Activated gamma-delta T cell treated with anti-CD3 and anti-CD28 coated beads, Interleukin-2, amount 50 U/mL, for 16 hours (primary cell): Measurements from ENCODE around the gene RDX.
"Not testable (repeated sequence)": the region's sequence is repeated elsewhere in the genome, so short reads cannot be mapped to it uniquely, and the experiment has no call there.

Experiments used
- DNase-seq: peaks from one replicate; pipeline ENCODE4 v3.0.0-alpha.2; 2020; ENCODE audit warnings: low read depth

RDX gene

GRCh38 chr11:110305169-110306018 lies 9.0 kb upstream of the RDX start:
- no peak for DNase-seq

GRCh38 chr11:110303414-110303826 lies 7.0 kb upstream of the RDX start:
- DNase-seq = no peak

GRCh38 chr11:110301577-110301976 lies 5.2 kb upstream of the RDX start:
- no peak for DNase-seq

GRCh38 chr11:110301032-110301431 lies 4.6 kb upstream of the RDX start:
- no peak for DNase-seq

DNA sequence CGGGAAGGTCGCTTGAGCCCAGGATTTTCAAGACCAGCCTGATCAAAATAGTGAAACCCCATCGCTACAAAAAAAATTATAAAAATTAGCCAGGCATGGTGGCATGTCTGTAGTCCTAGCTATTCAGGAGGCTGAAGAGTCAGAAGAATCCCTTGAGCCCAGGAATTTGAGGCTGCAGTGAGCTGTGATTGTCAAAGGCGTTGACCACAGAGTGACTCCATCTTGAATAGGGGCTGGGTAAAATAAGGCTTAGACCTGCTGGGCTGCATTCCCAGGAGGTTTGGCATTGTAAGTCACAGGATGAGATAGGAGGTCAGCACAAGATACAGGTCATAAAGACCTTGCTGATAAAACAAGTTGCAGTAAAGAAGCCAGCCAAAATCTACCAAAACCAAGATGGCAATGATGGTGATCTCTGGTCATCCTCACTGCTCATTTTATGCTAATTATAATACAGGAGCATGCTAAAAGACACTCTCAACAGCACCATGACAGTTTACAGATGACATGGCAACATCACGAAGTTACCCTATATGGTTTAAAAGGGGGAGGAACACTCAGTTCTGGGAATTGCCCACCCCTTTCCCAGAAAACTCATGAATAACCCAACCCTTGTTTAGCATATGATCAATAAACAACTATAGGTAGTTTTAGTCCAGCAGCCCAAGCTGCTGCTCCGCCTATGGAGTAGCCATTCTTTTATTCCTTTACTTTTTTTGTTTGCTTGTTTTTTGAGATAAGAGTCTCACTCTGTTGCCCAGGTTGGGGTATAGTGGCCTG lies 2.8 kb upstream of the RDX start:
- DNase-seq = no peak

DNA sequence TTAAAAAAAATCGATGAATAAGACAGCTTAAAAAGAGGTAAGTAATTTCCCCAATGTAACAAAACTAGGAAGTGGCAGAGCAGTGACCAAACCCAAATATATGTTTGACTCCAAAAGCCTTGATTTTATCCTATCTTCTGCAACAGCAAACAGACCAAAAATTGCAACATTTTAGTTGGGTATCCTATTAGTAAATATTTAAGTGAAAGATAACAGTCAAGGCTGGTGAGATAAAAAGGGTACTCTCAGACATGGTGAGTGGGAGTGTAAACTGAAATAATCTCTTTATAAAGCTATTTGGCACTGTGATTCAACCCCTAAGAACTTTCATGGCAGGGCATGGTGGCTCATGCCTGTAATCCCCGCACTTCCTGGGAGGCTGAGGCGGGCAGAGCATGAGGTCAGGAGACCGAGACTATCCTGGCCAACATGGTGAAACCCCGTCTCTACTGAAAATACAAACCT lies 1.9 kb upstream of the RDX start:
- no peak for DNase-seq

- DNase-seq = no peak
Measured at GRCh38 chr11:110297726-110298300, 1.4 kb upstream of the RDX start.

DNA sequence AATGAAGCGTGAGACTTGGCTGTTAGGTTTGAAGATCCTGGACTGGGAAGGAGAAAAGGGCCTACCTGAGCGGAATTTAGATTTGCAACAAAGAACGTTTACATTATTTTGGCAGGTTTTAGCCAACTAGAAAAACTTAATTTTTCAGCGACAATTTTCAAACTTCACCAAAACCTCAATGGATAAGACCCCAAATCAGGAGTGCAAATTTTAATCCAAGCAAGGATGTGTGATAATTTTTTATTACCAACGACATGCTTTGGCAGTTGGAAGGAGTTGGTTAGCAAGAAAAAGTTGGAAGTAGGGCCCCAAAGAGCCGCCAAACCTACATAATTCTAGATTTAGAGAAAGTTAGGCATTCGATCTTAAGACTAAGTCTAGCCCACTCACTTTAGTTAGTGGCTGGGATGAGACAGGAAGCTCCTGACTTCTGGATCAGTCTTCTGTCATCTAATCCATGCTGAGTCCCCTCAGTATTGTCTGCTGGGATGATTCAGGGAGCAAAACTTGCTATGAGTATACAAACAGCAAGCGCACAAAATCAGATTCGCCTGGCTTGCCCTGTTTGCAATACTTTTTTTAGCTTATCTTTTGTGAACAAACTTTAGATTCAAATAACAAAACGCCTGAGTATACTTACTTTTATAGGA lies 787 bp upstream of the RDX start:
- no peak for DNase-seq

DNA sequence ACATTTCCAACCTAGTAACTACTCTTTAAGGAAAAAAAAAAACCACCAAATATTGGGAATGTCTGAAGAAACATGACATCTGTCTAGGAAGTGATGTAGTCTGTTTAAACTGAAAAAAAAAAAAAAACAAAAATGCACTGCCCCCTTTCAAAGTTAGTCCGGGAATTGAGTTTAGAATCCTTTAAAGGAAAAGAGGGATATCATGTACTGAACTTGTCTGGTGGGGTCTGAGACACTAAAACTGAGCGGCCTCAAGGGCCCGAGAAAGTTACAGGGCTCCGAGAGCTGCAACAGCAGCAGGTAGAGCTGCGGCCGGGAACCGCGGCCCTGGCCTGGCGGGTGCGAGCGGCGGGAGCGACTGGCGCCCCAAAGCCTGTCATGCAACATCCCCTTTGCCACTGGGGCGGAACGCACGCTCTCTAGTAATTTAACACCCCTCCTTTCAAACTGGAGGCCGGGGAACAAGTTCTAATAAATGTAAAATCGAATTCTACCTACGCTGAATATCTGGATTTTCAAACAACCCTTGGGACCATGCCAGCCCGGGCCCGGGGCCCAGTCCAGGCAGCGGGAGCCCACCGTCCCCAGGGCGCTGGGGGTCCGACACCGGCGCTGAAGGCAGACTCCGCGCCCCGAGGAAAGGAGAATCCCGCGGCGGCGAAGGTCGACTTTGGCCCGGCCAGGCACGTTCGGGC lies 736 bp downstream of the RDX start:
- peak; percentile 20 for DNase-seq

- DNase-seq = no peak
Measured at GRCh38 chr11:110295086-110295485, 1.3 kb downstream of the RDX start.

- no peak for DNase-seq
Measured at GRCh38 chr11:110294509-110294908, 1.9 kb downstream of the RDX start.

DNA sequence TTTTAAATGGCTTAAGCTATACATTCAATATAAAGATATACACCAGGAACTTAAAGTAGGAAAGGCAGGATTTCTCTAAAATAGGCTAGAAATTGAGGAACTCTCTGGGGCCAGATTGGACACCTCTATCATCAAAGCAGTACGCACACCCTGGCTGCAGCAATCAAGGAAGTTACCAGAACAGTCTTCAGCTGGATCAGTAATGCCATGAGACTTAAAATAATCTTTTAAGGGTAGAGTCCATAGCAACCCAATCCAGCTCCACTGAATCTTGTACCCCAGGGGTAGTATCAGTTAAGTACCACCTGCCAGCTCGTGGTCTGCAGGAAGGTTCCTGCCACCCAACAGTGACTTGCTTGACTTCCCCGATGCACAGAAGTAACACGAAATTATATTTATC lies 3.0 kb downstream of the RDX start:
- no peak for DNase-seq

- not testable (repeated sequence) for DNase-seq
Measured at GRCh38 chr11:110292146-110292545, 4.3 kb downstream of the RDX start.

- no peak for DNase-seq
Measured at GRCh38 chr11:110290591-110291334, 5.7 kb downstream of the RDX start.

DNA sequence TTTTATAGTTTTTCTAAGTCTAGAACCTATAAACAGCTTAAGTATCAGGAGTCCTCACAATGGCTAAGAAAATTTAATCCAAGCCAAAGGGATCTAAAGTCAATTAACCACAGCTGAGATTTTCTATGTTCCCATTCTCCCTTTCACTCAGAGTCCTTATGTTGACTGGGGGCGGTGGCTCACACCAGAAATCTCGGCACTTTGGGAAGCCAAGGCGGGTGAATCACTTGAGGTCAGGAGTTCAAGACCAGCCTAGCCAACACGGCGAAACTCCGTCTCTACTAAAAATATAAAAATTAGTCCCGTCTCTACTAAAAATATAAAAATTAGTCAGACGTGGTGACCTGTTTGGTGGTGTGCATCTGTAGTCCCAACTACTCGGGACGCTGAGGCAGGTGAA lies 6.9 kb downstream of the RDX start:
- no peak for DNase-seq

- no peak for DNase-seq
Measured at GRCh38 chr11:110287537-110287936, 8.9 kb downstream of the RDX start.

GRCh38 chr11:110286298-110287040 lies 9.9 kb downstream of the RDX start:
- no peak for DNase-seq

GRCh38 chr11:110283862-110284261 lies 12.6 kb downstream of the RDX start:
- no peak for DNase-seq

- DNase-seq = not testable (repeated sequence)
Measured at GRCh38 chr11:110280595-110280994, 15.8 kb downstream of the RDX start.

- DNase-seq = no peak
Measured at GRCh38 chr11:110279881-110280280, 16.5 kb downstream of the RDX start.
